ENCODE measurements around the gene ARRDC2. TPM values are rescaled to one million over a fixed set of nuclear protein-coding genes. Genes with fewer than 3 reads are reported as not detected.

Gene ARRDC2
- total and polyA plus RNA-seq, 2 experiments from 2014 or later = 3.9 to 5.5 TPM

DNA sequence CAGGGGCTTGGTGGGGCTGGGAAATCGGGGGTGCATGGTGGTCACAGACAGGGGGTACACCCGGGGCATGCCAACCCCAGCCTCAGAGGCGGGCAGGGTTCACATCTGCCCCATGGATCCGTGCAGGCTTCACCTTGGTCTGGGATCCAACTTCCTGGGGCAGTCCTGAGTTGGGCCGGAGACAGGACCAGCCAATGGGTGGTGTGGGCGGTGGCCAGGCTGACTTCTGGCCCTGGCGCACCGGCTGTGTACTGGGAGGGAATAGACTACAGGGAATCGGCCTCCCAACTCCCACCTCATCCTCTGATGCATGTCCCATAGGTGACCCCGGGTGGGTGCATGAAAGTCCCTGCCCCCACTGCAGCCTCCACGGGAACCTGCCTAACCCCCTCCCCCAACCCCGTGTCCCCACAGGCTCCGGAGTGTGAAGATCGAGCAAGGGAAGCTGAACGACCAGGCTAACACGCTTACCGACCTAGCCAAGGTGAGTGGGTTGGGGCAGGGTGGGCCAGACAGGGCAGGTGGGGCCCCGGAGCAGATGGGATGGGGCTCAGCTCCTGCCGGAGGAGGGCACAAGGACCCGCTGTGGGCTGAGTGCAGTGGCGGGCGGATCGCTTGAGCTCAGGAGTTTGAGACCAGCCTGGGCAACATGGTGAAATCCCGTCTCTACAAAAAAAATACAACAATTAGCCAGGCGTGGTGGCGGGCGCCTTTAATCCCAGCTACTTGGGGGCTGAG lies 14.7 kb upstream of the ARRDC2 start:
- Histone ChIP-seq H2AFZ (no peak overlapping the region), H3K4me1 (ENCODE audit: insufficient read depth) (no peaks in the 10 kb centered on the region), H4K20me1 (ENCODE audit: insufficient read depth, poor library complexity, severe bottlenecking) (no peaks in the 10 kb centered on the region), H3K36me3 (replicated peaks; ENCODE audit: insufficient read depth, low read depth) (no peaks in the 10 kb centered on the region), H3K4me2 (no peak overlapping the region), H3K27me3 (no peaks in the 10 kb centered on the region), H3K79me2 (no peaks in the 10 kb centered on the region), H3K9me2 (replicated peaks; ENCODE audit: insufficient read depth) (no peaks in the 10 kb centered on the region), H3K9me3 (ENCODE audit: low read depth) (no peaks in the 10 kb centered on the region), H3K27ac (no peak overlapping the region), H3K4me3 (no peak overlapping the region)
- WGBS (ENCODE audit: low lambda C conversion rate, missing lambda C conversion rate) = 91% methylated on average over 18 of the region's 27 CpGs
- DNase-seq (ENCODE audit: low spot score) = no peak
- no peak for TF ChIP-seq EZH2phosphoT487 (IDR thresholded peaks at IDR 0.05; ENCODE audit: low read depth, severe bottlenecking, unreplicated experiment)
- no peak for TF ChIP-seq CTCF (IDR thresholded peaks at IDR 0.05; ENCODE audit: poor library complexity)
- no peak for TF ChIP-seq EZH2 (IDR thresholded peaks at IDR 0.05; ENCODE audit: borderline replicate concordance)

DNA sequence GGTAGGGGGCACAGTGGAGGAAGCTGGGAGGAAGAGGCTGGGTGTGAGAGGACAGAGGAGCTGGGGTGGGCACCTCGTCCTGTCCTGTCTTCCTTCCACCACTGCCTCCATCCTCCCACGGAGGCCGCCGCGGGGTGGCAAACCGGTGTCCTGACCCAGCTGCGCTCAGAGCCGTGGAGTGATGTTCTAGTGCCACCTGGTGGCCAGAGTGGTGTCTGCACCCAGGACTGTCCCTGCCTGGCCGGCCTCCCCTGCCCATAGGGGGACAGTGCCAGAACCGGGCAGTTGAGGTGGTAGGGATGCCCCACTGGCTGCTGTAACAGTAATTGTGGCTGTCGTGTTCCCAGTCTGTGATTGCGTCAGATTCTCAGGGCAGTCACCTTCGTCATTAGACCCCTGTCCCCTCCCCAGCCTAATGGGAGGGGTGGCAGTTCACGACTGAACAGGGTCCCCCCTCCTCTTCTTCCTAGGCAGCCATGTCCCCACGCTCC lies 11.1 kb upstream of the ARRDC2 start:
- no peaks in the 10 kb centered on the region for H3K36me3 ChIP-seq (replicated peaks; ENCODE audit: insufficient read depth, low read depth)
- H3K9me2 ChIP-seq (replicated peaks; ENCODE audit: insufficient read depth) = no peaks in the 10 kb centered on the region
- no peak overlapping the region for H2AFZ ChIP-seq
- no peaks in the 10 kb centered on the region for H3K79me2 ChIP-seq
- WGBS (ENCODE audit: low lambda C conversion rate, missing lambda C conversion rate) = 16% methylated on average over 15 of the region's 15 CpGs
- no peak for TF ChIP-seq EZH2phosphoT487 (IDR thresholded peaks at IDR 0.05; ENCODE audit: low read depth, severe bottlenecking, unreplicated experiment)
- no peak for TF ChIP-seq EZH2 (IDR thresholded peaks at IDR 0.05; ENCODE audit: borderline replicate concordance)
- TF ChIP-seq CTCF (IDR thresholded peaks at IDR 0.05; ENCODE audit: poor library complexity) = peak; percentile 93
- H3K4me2 ChIP-seq = no peak overlapping the region
- no peaks in the 10 kb centered on the region for H3K9me3 ChIP-seq (ENCODE audit: low read depth)
- no peak overlapping the region for H3K27ac ChIP-seq
- H3K27me3 ChIP-seq = no peaks in the 10 kb centered on the region
- H3K4me3 ChIP-seq = no peak overlapping the region
- H3K4me1 ChIP-seq (ENCODE audit: insufficient read depth) = peaks cover 3% of the 10 kb centered on the region
- DNase-seq (ENCODE audit: low spot score) = peak; percentile 88
- H4K20me1 ChIP-seq (ENCODE audit: insufficient read depth, poor library complexity, severe bottlenecking) = no peaks in the 10 kb centered on the region

GRCh38 chr19:17997969-17998826 lies 9.8 kb upstream of the ARRDC2 start:
- Histone ChIP-seq H3K4me2 (no peak overlapping the region), H3K27ac (no peak overlapping the region), H3K9me2 (replicated peaks; ENCODE audit: insufficient read depth) (no peaks in the 10 kb centered on the region), H3K4me3 (no peak overlapping the region), H3K79me2 (no peaks in the 10 kb centered on the region), H3K9me3 (ENCODE audit: low read depth) (no peaks in the 10 kb centered on the region), H3K4me1 (ENCODE audit: insufficient read depth) (peaks cover 3% of the 10 kb centered on the region), H2AFZ (no peak overlapping the region), H4K20me1 (ENCODE audit: insufficient read depth, poor library complexity, severe bottlenecking) (no peaks in the 10 kb centered on the region), H3K36me3 (replicated peaks; ENCODE audit: insufficient read depth, low read depth) (no peaks in the 10 kb centered on the region), H3K27me3 (no peaks in the 10 kb centered on the region)
- DNase-seq (ENCODE audit: low spot score) = peak; percentile 8
- TF ChIP-seq EZH2phosphoT487 (IDR thresholded peaks at IDR 0.05; ENCODE audit: low read depth, severe bottlenecking, unreplicated experiment) (no peak), CTCF (IDR thresholded peaks at IDR 0.05; ENCODE audit: poor library complexity) (peak; percentile 16), EZH2 (IDR thresholded peaks at IDR 0.05; ENCODE audit: borderline replicate concordance) (no peak)
- WGBS (ENCODE audit: low lambda C conversion rate, missing lambda C conversion rate) = 71% methylated on average over 27 of the region's 41 CpGs
